ENCODE measurements around the gene SCT.

SCT gene

GRCh38 chr11:643849-644738 is 17.1 kb upstream of the SCT start:
- H3K4me3 ChIP-seq (ENCODE audit: control insufficient read depth, low read depth, low read length), result no peak overlapping the region
- DNase-seq (ENCODE audit: low read depth), result no peak
- no peak for TF ChIP-seq CTCF (IDR thresholded peaks at IDR 0.05; ENCODE audit: control insufficient read depth, insufficient read depth, low read depth, low read length, missing control alignments)

- TF ChIP-seq CTCF (IDR thresholded peaks at IDR 0.05; ENCODE audit: control insufficient read depth, insufficient read depth, low read depth, low read length, missing control alignments), result no peak
- H3K4me3 ChIP-seq (ENCODE audit: control insufficient read depth, low read depth, low read length), result no peak overlapping the region
- no peak for DNase-seq (ENCODE audit: low read depth)
Observed at GRCh38 chr11:643366-643765, 16.4 kb upstream of the SCT start.

GRCh38 chr11:641806-642370 is 14.9 kb upstream of the SCT start:
- TF ChIP-seq CTCF (IDR thresholded peaks at IDR 0.05; ENCODE audit: control insufficient read depth, insufficient read depth, low read depth, low read length, missing control alignments), result no peak
- no peak for DNase-seq (ENCODE audit: low read depth)
- no peak overlapping the region for H3K4me3 ChIP-seq (ENCODE audit: control insufficient read depth, low read depth, low read length)

GRCh38 chr11:640021-640706 is 13.2 kb upstream of the SCT start:
- H3K4me3 ChIP-seq (ENCODE audit: control insufficient read depth, low read depth, low read length), result no peak overlapping the region
- no peak for DNase-seq (ENCODE audit: low read depth)
- TF ChIP-seq CTCF (IDR thresholded peaks at IDR 0.05; ENCODE audit: control insufficient read depth, insufficient read depth, low read depth, low read length, missing control alignments), result no peak

- H3K4me3 ChIP-seq (ENCODE audit: control insufficient read depth, low read depth, low read length), result no peak overlapping the region
- no peak for TF ChIP-seq CTCF (IDR thresholded peaks at IDR 0.05; ENCODE audit: control insufficient read depth, insufficient read depth, low read depth, low read length, missing control alignments)
- no peak for DNase-seq (ENCODE audit: low read depth)
Observed at GRCh38 chr11:639332-639955, 12.5 kb upstream of the SCT start.

- TF ChIP-seq CTCF (IDR thresholded peaks at IDR 0.05; ENCODE audit: control insufficient read depth, insufficient read depth, low read depth, low read length, missing control alignments), result no peak
- DNase-seq (ENCODE audit: low read depth), result no peak
- no peak overlapping the region for H3K4me3 ChIP-seq (ENCODE audit: control insufficient read depth, low read depth, low read length)
Observed at GRCh38 chr11:638631-639331, 11.8 kb upstream of the SCT start.
